Kidney epithelial cell (primary cell): ENCODE measurements around the gene TSPO. TPM values are rescaled to one million over a fixed set of nuclear protein-coding genes. Genes with fewer than 3 reads are reported as not detected.

Experiments used
- DNase-seq: peaks from one replicate; pipeline ENCODE4 v3.0.0-alpha.2; 2010; ENCODE audit warnings: low read depth
- H3K27me3 ChIP-seq: 2 replicates; pipeline ENCODE4 v1.6.0; 2011; ENCODE audit warnings: low read length; ENCODE audit not compliant: control insufficient read depth, insufficient read depth
- H3K36me3 ChIP-seq: 2 replicates; pipeline ENCODE4 v1.5.1; 2011; ENCODE audit warnings: low read length; ENCODE audit not compliant: control insufficient read depth, insufficient read depth
- H3K4me3 ChIP-seq: 2 replicates; pipeline ENCODE4 v1.5.1; 2011; ENCODE audit warnings: low read depth, mild to moderate bottlenecking, control low read depth, low read length
- CTCF ChIP-seq: IDR thresholded peaks from 2 replicates; pipeline ENCODE4 v1.5.1; 2011; ENCODE audit warnings: mild to moderate bottlenecking, moderate library complexity, low read length, control low read depth, inconsistent platforms; ENCODE audit not compliant: insufficient read depth, poor library complexity, severe bottlenecking
- total RNA-seq: library from RNA; depleted of rRNA; stranded (reverse); fragments of >200 nt; gene quantifications from 2 replicates; pipeline ENCODE4 v1.2.3, GENCODE V29; 2015

TSPO gene
- total RNA-seq, 1 donor from 2014 or later: 394 TPM

DNA sequence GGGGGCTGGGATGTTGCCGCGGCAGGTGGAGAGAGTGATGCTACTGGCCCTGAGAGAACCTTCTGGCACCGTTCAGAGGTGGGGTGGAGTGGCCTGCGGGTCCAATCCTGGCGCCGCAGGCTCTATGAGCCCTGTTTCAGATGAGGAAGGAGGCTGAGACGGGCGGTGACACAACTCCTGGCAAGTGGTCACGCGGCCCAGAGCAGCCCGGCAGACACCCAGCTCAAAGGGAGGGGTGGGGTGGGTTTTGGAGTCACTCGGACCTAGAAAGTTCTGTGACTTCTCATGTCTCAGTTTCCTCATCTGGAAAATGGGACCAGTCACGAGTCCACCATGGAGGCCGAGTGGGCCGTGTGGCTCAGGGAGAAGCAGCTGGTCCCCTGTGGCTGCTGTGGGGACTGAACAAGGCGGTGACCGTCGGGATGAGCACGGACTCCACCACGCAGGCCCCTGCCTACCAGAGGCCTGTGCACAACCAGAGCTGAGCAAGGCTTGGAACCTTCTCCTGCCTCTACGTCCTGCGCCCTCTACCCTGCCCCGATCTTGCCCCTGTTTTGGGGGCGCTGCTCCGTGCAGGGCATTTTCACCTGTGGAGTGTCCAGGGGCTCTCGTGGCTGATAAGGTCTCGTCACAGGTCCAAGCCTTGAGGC, 3.7 kb downstream of the TSPO start:
- DNase-seq: no peak
- H3K27me3 ChIP-seq: no peaks in the 10 kb centered on the region
- no peaks in the 10 kb centered on the region for H3K36me3 ChIP-seq
- no peak overlapping the region for H3K4me3 ChIP-seq
- TF ChIP-seq CTCF: no peak

GRCh38 chr22:43155789-43156188, 4.4 kb downstream of the TSPO start:
- TF ChIP-seq CTCF: no peak
- Histone ChIP-seq H3K36me3 (no peaks in the 10 kb centered on the region), H3K4me3 (no peak overlapping the region), H3K27me3 (no peaks in the 10 kb centered on the region)
- no peak for DNase-seq

DNA sequence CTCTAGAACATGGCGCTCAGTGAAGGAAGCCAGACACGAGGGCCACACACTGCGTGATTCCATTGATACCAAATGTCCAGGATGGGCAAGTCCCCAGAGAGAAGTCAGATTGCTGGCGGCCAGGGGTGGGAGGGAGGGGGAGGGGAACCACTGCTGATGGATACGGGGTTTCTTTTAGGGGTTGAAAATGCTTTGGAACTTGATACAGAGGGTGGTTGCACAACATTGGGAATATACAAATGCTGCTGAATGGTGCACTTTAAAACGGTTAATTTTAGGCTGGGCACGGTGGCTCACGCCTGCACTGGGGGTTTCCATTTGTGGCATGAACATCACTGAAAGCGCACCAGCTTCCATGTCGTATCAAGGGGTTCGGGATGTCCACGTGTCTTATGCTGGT, 5.1 kb downstream of the TSPO start:
- no peak overlapping the region for H3K4me3 ChIP-seq
- no peak for TF ChIP-seq CTCF

DNA sequence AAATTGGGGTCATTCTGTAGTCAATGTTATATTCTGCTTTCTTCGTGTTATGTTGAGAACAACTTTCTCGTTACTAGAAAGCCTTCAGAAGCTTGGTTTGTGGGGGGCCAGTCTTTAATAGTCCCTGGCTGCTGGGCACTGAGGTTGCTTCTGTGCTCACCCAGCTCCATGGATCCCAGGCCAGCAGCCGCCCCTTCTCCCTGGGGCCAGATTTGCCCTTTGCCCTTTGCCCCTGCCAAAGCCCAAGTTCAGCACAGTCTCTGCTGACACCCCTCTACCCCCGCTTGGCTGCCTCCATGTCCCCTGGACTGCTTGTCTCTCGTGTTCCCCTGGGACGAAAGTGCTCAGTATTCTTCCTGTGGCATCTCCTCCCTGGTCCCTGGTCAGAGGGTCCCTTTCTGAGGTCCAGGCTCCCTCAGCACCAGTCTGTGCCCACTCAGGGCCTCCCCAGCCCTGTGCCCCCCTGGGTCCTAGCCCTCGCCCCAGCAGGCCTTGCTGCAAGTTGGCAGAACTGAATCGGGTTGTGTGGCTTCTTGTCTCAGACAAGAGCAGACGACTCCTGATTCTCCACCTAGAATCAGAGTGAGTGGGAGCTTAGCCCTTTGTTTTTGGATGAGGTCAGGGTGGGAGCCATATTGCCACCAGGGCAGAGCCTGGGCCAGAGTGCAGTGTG, 6.7 kb downstream of the TSPO start:
- Histone ChIP-seq H3K4me3 (no peak overlapping the region), H3K27me3 (no peaks in the 10 kb centered on the region), H3K36me3 (no peaks in the 10 kb centered on the region)
- no peak for DNase-seq
- no peak for TF ChIP-seq CTCF

More for the DNA sequence above, 5.1 kb downstream of the TSPO start:
- H3K36me3 ChIP-seq: no peaks in the 10 kb centered on the region
- no peaks in the 10 kb centered on the region for H3K27me3 ChIP-seq
- no peak for DNase-seq

- no peak for DNase-seq
- no peak for TF ChIP-seq CTCF
- H3K36me3 ChIP-seq: no peaks in the 10 kb centered on the region
Observed at GRCh38 chr22:43158778-43159483, 7.6 kb downstream of the TSPO start.

More at GRCh38 chr22:43158778-43159483, 7.6 kb downstream of the TSPO start:
- Histone ChIP-seq H3K4me3 (no peak overlapping the region), H3K27me3 (no peaks in the 10 kb centered on the region)
